Inflammatory macrophage treated with lipopolysaccharide for 1 hour (primary cell): Measurements from ENCODE around the gene AIF1L.

Experiments used
- DNase-seq, 2 donors: peaks; one replicate each; pipeline ENCODE4 v3.0.0-alpha.2; 2020 to 2022

The AIF1L gene

GRCh38 chr9:131096269-131097125 is at the start of gene AIF1L:
Gene AIF1L, plus strand, starts transcription at chr9:131096531. Its CDS starts 99 bp downstream, at chr9:131096630.
- DNase-seq, result no peak

- peak; percentile 49 to 78 for DNase-seq
These were observed 49.6 kb upstream of the AIF1L start for GRCh38 chr9:131046581-131047202.

- no peak for DNase-seq
These were observed 48.0 kb upstream of the AIF1L start for GRCh38 chr9:131048332-131048731.

DNA sequence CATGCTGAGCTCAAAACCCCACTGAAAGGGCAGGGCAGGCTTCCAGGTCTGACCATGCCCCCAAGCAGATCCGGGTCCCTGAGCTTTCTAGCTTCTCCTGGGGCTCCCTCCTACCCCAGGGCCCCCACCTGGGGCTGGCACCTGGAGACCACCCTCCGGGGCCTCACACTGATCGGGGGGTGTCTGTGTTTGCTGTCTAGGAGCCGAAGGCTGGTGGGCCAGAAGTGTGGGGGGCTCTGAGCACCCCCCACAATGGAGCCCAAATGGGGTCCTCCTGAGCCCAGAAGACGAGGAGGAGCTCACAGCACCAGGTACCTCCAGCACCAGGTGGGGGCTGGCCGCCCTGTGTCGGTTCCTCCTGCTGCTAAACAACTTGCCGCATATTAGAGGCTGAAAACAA is 47.5 kb upstream of the AIF1L start:
- no peak for DNase-seq

DNA sequence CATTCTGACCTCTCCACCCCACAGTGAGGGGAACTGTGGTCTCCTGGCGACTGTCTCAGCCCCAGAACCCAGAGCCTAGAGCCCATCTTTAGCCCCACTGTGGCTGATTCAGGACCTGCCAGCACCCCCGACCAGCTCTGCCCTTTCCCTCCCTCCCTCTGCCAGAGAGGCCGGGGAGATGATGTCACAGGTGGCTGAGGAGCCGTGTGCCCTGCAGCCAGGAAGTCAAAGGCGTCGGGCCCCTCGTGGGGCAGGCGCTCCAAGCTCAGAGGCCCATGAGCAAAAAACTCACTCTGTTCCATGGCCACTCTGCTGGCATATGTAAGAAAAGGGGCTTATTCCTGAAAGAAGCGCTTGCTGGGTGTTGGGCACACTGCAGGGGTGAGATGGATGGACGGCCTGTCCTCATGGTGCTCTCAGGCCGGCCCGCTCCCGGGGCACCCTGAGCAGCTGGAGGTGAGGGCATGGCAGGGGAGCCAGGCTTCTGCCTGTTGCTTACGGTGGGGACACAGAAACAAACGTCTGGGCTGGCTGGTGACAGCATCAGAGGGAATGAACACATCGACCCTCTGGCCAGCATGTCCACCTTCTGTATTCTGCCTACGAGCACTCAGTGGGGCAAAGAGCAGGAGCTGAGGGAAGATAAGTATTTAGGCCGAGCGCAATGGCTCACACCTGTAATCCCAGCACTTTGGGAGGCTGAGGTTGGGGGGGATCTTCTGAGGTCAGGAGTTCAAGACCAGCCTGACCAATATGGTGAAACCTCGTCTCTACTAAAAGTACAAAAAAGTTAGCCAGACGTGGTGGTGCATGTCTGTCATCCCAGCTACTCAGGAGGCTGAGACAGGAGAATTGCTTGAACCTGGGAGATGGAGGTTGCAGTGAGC is 46.3 kb upstream of the AIF1L start:
- DNase-seq, result no peak

- DNase-seq, result no peak
These were observed 45.5 kb upstream of the AIF1L start for GRCh38 chr9:131050831-131051230.

GRCh38 chr9:131051592-131052517 is 44.5 kb upstream of the AIF1L start:
- no peak for DNase-seq

DNA sequence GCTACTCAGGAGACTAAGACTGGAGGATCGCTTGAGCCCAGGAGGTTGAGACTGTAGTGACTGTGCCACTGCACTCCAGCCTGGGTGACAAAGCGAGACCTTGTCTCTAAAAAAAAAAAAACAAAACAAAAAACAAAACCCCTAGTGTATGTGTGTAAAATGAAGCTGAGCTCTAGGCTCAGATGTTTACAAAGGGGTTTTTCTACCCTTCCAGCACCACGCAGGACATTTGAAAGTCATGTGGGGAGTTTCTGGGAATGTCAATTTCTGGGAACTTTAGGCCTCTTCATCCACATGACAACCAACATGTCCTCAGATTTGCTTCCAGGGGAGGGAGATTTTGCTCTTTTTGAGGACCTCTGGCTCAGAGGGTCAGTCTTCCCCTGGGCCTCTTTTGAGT is 42.4 kb upstream of the AIF1L start:
- DNase-seq, result no peak

DNA sequence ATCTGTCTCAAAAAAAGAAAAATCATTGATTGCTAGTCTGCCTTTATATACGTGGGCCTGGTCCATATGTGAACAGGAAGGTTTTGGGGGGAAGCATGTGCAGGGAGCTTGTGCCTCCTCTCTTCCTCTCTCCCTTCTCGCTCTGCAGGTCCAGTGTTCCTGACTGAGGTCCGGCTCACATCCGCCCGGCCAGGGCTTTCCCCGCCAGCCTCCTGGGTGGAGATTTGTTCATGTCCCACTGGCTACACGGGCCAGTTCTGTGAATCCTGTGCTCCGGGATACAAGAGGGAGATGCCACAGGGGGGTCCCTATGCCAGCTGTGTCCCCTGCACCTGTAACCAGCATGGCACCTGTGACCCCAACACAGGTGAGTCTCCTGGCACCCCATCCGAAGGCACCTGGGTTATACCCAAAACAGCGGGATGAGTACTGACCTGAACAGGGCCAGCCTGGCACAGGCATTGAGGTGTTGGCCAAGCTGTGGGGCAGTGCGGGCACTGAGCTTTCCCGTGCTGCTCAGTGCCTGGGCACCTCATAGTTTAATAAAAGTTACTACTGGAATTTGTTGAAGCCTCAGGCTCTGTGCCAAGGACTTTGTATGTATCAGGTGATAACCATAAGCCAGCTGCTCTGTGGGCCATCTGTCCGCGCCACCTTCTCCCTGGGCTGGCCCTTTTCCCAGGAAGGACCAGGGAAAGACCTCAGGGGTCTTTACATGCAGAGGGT is 39.4 kb upstream of the AIF1L start:
- no peak for DNase-seq

DNA sequence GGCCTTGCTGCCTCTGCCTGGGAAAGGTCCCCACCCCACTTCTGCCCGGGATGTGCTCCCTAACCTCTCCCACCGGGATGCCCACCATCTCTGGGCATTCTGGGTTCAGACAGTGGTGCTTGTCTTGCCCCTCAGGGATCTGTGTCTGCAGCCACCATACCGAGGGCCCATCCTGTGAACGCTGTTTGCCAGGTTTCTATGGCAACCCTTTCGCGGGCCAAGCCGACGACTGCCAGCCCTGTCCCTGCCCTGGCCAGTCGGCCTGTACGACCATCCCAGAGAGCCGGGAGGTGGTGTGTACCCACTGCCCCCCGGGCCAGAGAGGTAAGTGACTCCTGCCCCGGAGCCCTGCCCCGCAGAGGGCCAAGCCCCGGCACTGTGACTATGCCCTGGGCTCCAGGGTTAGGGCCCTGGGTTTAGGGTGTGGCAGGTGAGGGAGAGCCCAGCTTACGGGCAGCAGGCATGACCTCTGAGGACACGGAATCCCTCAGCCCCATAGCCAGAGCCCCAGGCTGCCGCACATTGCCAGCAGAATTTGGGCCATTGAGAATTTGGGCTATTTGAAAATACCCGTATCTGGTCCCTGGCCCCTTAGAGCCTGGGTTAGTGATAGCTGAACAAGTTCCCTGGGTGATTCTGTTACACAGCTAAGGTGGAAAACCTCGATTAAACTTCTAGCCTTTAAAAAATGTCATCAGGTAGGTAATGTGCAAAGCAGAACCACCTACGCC is 35.3 kb upstream of the AIF1L start:
- DNase-seq, result no peak

DNA sequence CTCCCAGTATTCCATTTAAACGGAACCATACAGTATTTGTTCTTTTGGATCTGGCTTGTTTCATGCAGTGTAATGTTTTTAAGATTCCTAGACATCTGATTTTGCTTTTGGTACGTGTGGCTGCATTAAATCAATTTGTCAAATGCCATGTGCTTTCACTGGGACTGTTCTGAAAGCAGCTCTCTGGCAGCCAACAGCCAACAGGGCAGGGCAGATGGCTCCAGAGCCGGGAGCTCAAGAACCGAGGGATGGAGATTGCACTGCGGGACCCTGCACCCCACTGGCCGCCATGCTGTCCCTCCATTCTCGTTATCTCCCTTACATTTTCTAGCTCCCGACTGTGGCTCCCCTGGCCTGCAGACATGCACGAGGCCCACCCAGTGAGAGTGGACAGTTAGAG is 33.4 kb upstream of the AIF1L start:
- no peak for DNase-seq

DNA sequence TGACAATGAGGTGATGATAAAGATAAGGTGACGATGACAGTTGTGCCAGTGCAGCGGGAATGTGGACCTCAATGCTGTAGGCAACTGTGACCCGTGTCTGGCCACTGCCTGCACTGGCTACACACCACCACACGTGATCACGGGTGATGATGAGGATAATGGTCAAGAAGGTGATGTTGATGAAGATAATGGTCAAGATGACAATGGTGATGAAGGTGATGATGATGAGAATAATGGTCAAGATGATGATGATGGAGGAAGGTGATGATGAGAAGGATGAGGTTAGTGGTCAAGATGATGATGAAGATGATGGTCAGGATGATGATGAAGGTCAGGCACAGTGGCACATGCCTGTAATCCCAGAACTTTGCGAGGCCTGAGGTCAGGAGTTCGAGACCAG is 30.7 kb upstream of the AIF1L start:
- DNase-seq, result no peak

DNA sequence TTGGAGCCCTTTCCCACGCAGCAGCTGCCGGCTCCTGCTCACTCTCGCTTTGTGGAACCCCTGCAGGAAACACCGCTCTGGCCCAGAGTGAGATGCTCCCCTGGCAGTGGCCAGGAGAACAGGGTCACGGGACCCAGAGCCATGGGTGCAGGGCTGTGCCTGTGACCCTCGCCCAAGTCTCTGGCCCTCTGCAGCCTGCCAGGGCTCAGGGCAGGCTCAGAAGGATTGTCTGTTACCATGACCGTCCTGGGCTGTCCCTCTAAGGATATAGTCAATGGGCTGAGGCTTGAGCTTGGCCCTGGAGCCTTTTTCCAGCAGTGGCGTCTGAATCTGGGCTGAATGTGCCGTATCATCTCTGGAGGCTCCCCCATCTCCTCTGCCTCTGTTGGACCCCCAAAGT is 28.7 kb upstream of the AIF1L start:
- no peak for DNase-seq

DNA sequence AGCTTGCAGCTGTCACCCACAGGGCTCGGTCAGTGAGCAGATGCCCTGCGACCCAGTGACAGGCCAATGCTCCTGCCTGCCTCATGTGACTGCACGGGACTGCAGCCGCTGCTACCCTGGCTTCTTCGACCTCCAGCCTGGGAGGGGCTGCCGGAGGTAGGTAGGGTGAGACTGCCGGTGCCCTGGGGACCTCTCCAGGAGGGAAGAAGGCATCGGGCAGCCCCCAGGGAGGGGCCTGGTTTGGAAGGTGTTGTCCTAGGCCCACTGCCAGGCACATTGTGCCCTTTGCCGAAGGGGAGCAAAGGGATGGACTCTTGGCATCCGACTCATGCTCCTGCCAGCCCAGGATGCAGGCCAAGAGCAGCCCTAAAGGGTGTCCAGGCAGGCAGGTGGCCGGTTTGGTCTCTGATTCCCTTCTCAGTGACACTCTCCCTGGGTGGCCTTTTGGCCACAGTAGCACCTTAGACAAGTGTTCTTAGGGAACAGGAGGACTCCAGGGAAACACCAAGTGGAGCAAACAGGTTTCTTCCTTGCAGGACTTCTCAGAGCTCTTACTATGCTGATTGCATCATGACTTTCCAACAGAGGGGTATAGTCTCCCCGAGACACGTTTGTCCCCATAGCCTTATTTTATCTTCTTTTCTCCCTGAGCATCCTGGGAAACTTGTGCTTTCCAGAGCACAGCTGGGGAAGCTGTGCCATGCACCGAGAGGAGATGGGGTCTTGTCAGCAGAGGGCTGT is 28.1 kb upstream of the AIF1L start:
- no peak for DNase-seq

DNA sequence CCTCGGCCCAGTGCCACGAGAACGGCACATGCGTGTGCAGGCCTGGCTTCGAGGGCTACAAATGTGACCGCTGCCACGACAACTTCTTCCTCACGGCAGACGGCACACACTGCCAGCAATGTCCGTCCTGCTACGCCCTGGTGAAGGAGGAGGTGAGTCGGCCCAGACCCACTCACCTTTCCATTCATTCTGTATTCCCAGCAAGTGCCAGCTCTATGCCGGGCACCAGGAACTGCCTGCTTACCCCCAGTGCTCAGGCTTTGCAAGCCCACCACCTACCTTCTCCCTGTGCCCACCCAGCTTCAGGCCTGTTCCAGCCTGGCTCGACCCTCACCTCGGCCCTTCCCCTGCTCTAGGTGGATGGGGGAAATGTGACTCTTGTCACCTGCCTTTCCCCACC is 26.6 kb upstream of the AIF1L start:
- no peak for DNase-seq

GRCh38 chr9:131072107-131072870 is 24.0 kb upstream of the AIF1L start:
- no peak for DNase-seq

DNA sequence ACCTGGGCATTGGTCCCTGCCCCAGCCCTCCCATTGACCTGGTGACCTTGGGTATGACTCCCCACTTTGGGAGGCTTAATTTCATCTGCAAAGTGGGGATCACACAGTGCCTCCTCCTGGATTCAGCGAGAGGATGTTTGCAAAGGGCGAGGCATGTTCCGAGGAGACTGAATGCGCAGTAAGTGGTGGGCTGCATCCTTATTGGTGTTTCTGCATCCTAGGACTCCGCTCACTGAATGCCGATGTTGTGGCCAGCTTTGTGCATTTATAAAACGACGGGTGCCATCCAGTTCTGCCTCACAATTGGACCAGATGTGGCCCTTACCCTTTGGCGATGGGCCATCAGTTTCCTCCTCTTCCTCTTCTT is 23.5 kb upstream of the AIF1L start:
- no peak for DNase-seq

DNA sequence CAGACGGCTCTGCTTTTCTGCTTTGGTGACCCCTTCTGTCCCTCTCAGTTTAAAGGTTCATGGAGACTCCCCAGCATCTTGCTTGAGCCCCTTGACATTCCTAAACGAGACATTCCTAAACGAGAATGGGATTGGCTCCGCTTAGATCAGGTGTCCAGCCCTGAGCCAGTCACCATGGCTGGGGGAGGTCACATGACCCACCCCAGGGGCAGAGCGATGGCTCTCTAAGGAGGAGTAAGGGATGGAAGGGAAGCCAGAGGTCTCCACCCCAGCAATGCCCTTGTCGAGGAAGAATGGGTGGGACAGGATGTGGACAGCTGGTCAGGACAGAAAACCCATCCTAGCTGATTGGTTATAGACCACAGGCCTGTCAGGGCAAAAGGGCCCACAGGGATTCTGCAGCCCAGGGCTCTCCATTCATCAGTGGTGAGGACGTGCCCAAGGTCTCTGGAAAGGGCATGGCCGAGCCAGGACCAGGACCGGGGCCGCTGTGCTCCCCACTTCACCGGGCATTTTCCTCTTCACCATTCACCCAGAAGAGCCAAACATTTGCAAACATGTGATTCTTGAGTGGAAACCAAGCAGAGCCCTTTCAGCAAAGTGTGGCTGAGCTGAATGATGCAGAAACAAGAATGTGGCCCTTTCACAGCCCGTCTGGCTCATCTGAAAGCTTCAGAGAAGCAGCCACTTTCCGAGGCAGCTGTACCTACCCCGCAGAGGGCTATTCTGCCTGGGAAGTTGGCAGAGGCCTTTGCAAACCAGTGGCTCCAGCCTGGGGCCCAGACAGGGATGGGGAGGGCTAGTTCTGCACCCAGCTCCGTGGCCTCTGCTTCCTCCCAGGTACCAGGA is 19.8 kb upstream of the AIF1L start:
- no peak for DNase-seq
